Dermis blood vessel endothelial cell (primary cell): ENCODE data around the gene PRUNE2. TPM values are rescaled to one million over a fixed set of nuclear protein-coding genes. Genes with fewer than 3 reads are reported as not detected.

Source experiments
- DNase-seq: peaks from one replicate; pipeline ENCODE4 v3.0.0; 2010
- total RNA-seq: library from RNA; depleted of rRNA; stranded (reverse); fragments of >200 nt; gene quantifications from 2 replicates; pipeline ENCODE4 v1.2.3, GENCODE V29; 2014

Gene PRUNE2
- total RNA-seq, 1 donor from 2014 or later = 7.8 TPM

DNA sequence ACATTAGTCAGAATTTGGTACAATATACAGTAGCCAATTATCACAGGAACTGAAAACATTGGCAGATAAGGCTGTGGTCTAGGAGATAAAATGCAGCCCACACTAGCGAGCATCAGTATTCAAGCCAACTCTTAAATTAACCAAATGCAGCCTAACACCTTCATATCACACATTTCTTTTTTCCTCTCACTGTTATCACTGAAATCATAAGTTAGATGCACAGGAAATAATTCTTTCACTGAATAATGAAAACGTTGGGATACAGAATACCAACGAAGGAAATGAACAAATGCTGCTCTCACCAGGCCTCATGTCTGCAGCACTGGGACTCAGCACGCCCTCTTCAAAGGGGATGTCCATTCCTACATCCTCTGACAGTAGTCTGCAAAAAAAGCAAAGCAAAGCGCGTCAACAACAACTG lies 250.8 kb downstream of the PRUNE2 start:
- DNase-seq = peak; percentile 54

DNA sequence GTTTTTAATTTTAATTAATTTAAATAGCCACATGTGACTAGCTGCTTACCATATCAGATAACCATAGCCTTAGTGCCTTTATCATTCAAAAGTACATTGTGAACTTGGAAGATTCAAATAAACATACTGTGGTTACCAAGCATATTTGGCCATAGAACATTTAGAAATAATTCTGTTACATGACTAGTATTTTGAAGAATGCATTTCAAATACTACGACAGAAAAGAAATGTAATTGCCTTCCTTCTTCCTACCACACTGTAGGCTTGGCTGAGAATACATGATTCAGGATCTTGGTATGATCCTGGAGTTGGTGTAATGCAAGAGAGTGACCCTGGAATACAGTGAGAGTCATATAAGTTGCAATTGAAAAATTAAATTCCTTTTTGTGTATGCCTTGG lies 251.3 kb downstream of the PRUNE2 start:
- DNase-seq = peak; percentile 61

DNA sequence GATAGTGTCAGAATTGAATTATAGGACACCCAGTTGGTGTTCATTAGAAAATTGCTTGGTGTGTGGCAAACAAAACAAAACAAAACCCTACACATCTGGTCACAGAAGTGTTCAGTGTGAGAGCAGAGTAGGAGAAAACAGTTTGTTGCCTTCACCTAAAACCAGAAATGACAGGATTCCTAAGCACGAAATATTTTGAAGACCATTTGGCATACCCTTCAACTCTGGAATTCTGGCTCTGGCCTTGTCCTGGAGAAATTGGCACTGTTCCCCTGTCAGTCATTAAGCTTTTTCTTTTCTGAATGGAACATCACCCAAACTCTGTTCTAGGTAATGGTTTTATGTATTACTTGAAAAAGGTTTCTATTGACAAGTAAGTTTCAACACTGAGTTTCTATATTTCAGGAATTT lies 251.9 kb downstream of the PRUNE2 start:
- peak; percentile 21 for DNase-seq

DNA sequence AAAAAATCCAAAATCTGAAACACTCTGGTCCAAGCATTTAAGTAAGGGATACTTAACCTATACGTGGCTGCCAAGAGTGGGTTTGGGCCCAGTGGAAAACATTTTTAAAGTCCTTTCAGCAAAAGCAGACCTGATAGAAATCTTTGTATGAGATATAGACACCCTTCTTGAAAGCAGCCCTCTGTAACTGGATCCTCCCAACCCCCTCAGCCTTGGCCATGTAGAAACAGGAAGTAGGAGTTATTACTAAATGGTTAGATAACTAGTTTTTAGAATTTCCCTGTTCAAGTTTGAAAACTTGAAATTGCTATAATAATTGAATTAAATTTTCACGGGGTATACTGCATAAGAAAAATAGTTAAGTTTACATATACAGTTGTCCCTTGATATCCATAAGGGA lies 253.0 kb downstream of the PRUNE2 start:
- DNase-seq = no peak

DNA sequence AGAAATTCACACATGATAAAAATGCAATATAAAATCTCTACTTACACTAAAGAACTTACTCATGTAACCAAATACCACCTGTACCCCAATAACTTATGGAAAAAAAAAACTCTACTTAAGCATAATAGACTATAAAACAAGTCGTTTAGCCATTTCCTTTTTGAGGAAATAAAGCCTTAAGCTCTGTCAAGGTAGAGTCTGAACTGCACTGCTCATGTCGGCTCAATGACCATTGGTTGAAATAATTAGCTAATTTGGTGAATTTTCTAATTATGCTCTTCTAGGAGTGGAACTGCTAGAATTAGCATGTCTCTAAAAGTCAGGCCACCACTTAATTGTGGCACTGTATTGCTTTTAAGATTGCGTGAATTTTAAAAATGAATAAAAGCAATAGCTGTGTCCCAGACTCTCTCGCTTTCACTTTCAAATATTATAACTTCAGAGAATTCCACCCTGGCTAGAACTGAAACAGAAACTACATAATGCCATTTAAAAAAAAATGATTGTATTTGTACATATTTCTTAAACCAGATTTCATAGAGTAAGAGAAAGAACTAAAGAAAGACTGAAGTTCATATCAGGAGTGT lies 254.7 kb downstream of the PRUNE2 start:
- DNase-seq = peak; percentile 14

DNA sequence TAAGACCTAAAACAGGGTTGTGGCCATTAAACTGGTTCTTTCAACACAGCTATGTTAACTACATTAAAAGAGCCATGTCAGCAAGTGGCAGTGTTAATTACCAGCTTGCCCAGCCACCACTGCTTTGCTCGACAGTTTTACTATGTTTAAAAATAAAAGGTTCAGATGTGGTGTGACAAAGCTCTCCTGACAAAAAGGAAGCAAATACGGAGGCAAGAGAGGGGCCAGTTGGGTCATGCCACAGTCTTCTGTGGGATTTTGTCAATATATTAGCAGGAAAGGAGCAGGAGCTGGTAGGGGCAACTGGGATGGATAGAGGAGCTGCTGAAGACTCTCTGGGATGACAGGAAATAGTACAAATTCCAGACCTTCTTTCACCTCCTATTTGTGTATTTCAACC lies 255.2 kb downstream of the PRUNE2 start:
- no peak for DNase-seq

DNA sequence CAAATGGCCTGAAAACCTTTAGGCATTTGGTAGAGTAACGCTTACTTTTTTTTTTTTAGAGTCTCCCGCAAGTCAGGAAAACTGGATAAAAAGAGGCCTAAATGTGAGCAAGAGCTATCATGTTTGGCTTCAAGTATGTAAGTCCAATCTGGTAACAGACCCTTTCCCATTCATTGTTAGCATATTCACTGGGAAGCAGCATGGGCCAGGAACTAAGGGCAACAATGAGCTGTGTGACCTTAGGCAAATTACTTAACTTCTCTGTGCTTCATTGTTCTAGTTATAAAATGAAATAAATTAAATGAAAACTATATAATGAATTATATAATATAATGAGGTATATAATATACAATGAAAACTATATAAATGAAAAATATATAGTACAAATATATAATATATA lies 256.0 kb downstream of the PRUNE2 start:
- no peak for DNase-seq

DNA sequence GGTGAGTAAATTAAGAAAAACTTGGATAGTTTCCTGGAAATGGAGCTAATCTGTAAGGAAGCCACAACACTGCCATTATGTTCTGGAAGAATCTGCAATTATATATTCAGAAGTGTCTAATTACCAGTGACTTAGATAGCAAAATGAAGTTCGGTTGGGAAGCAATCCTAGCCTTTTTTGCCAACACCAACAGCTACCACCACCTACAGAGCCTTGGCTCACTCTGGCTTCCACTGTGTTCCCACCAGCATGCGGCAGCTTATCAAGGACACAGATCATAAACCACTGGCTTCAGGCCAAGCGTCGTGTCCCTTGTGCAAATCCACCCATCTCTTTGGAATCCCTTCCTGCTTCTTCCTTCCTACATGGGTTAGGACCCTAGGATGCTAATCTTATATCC lies 259.7 kb downstream of the PRUNE2 start:
- DNase-seq = peak; percentile 21

DNA sequence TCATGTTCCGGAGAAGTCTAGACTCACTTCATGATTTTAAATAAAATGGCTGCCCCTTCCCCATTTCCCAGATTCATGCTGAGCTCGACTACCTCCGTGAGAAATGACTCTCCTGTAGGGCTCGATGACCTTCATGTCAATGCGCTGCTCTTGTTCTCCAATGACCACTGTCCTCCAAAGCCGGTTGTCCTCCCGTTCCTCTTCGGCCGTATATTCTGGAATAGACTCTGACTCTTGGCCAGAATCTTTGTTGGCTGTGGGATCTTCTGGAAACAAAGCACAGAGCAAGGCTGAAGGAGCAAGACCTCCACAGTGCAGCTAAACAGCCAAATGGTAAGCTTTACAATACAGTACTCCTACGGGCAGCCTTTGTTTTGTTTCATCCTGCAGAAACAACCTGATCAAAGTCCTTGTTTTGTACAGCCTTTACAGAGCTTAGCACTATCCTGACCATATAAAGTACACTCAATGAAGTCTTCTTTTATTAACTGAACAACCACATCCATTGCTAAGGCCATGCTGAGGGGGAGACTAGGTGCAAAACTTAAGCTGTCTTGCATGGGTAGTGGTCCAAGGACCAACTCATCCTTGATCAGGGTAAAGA lies 261.2 kb downstream of the PRUNE2 start:
- no peak for DNase-seq

DNA sequence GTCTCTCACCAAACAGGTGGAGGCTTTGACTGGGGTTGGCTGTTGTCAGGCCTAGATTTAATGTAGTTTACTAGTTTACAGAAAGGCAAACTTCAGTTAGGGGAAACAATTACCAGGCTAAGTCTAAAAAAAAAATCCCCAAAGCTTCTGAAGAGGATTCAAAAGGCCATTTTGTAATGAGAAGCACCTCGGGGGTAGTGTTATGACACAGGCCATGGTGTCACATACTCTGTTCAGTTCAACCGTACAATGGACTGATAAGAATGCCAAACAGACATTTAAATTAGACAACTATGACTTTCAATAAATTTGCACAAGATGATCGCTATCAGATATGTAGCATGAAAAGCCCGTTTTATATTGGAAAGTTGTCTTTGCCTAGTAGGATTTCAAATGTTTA lies 261.7 kb downstream of the PRUNE2 start:
- no peak for DNase-seq

DNA sequence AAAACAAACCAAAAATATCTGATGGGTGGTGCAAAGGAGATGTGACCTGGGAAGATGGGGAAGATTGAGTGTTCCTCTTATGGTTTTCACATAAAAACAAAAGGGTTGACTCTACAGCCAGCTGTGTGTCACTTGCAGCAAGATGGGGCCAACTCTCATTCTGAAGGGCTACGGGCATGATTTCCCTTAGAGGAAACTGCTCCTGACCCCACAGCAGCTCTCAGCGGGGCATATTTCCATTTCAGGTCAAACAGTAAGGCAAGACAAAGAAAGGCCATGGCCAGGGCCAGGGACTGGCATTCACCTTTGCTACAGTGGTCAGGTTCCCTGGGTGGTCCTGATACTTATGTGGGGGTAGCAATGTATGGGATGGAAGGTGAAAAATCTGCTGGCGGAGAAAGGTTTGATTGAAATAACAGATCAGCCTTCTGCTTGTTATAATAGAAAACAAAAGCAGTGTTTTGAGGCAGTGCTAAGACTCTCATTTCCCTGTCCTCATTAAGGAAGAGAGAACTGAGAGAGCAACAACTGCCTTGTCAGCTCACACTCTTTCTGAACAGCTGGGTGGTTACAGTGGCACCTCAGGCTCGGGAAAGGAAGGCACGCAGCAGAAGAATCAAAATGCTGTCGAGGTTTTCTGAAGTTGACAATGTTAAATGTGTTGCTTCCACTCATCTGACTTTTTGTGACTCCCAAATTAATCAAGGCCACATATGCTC lies 262.4 kb downstream of the PRUNE2 start:
- no peak for DNase-seq

DNA sequence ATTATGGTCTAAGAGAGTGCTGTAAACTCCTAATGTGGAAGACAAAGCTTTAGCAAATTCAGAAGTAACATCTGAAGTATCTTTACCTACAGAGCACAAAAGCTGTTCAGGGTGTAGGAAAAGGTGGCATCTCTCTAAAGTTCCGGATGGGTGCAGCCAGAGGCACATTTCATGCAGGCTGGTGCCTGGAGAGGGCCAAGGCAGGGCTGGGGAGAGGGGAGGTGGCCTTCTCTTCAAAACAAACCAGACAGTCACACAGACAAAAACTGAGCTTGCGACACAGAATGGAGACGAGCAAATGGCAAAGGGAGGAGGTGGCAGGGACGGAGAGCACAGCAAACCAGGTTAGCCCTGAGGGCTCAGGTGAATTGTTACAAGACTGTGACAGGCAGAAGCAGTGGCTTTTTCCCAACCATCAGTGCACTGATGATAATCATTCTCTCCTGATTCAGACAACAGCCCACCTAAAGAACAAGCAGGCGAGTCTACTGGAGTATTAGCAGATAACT lies 263.2 kb downstream of the PRUNE2 start:
- no peak for DNase-seq

DNA sequence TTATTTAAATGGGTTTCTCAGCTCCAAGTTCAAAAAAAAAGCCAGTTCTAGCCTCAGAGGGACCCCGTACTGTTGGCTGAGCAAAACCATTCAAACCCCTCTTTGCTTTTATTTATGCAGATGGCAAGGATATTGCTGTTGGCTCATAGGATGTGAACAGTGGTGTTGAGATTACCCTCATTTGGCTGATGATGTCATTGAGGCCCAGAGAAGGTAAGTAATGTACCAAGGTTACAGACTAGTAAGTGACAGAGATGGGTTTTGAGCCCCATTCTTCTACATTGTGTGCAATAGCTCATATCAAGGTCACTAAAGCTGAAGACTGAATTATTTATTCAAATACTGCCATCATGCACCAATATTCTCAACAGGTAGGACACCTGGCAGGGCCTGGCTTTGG lies 263.8 kb downstream of the PRUNE2 start:
- DNase-seq = no peak

DNA sequence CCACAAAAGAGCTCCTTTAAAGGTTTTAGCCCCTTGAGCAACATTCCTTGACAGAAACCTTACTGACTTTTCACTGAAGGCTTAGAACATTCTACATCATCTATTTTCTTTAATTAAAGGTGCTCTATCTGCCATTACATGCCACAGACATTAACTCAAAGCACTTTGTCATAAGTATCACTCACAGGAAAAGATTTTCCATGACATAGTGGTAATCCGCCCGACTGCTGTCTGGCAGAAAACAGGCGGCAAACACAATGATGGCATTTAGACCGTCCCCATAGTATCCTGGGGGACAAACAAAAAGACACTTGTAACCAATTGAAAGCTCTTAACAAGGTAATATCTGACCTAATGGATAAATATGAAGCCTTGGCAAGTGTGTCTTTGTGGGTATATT lies 267.9 kb downstream of the PRUNE2 start:
- no peak for DNase-seq

DNA sequence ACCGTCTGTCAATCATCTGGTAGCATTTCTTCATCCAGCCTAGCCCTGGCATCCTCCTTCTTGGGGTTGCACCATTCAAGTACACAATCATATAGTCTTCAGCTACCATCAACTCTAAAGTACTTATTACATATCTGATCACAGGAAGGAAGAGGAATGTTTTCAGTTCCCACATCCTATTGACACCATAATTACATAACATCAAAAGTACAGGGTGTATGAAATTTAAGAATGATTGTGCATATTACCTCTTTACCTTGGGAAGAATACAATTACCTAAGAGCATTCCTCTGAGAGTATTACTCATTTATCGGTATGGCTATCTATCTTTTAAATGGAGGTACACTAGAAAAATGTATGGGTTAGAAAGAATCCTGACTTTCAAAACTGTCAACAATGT lies 268.5 kb downstream of the PRUNE2 start:
- no peak for DNase-seq

DNA sequence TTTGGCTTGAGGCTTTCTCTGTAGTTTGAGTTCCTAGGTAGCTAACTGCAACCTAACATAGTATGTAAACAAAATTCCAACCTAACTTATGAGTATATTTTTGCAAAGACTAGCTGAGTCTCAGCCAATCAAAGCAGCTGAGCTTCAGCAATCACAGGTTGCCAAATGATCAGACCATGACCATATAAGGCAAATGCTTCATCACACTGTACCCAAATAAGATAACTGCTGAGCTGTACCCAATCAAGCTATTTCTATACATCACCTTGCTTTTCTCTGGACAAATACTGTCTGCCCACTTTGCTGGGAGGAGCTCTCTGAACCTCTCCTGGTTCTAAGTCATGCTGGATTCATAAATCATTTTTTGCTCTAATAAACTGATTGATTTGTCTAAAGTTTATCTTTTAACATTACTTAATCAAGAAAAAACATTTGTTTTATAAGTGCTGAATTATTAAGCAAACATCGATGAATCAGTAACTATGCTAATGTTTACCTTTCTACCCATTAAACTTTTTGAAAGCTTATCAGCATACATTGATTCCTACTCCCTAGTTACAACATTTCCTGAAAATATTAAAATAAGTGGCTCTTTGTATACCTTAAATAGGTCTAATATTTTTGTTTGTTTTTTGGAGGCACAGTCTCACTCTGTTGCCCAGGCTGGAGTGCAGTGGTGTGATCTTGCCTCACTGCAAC lies 271.4 kb downstream of the PRUNE2 start:
- DNase-seq = peak; percentile 46

DNA sequence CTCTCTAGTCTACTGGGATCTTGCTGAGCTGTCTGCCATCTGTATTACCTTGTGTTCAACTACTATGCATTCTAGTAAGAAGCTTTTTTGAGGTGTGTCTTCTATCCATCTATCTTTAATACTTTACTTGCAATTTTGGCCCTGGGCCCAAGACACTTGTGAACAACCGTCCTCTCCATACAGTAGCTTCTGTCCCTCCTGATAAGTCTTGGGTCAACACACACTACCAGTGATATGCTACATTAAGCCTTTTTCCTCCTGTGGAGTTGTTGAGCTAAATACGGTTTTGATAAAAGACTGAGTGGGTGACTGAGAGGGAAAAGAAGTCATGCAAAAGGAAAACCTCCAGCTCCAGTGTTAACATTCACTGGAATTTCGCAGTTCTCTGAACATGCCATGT lies 275.0 kb downstream of the PRUNE2 start:
- DNase-seq = no peak

DNA sequence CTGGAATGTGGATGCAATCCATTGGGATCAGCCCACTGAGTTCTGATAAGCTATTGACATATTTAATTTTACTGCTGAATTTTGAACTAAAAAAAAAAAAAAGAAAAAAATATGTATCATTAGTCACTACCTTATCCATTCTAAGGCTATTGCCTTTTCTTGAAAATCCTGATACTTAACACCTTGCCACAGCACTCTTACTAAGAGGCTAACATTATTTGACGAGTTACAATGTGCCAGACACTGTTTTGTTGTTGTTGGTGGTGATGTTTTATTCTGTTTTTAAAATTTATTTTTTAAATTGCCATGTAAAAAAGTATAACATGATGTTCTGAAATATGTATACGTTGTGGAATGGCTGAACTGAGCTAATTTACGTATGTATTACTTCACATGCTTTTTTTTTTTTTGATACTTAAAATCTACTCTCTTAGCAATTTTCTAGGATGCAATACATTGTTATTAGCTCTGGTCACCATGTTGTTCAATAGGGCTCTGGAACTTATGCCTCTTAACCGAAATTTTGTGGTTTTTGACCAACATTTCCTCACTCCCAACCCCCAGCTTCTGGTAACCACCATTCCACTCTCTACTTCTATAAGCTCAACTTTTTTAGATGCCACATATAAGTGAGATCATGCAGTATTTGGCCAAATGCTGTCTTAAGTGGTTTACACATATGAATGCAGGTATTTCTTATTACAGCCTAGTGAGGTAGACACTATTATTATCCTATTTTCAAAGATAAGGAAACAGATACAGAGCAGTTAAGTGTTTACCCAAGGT lies 276.5 kb downstream of the PRUNE2 start:
- no peak for DNase-seq

DNA sequence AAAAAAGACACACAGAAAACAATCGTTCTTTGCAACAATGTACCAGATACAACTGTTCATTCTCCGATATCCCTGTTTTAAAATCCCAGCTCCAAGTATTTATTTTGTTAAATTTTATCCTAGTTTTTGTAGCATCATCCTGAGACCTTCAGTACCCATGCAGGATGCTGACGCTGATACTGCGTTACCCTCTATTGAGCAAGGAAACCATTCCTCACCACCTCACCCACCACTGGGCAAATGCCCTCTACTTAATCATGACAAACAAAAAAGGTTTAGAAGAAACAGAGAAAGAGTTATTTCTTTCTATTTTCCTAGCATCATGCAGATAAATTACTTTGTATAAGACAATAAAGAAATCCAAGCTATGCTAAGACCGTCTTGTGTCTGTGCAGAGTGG lies 277.8 kb downstream of the PRUNE2 start:
- DNase-seq = no peak

DNA sequence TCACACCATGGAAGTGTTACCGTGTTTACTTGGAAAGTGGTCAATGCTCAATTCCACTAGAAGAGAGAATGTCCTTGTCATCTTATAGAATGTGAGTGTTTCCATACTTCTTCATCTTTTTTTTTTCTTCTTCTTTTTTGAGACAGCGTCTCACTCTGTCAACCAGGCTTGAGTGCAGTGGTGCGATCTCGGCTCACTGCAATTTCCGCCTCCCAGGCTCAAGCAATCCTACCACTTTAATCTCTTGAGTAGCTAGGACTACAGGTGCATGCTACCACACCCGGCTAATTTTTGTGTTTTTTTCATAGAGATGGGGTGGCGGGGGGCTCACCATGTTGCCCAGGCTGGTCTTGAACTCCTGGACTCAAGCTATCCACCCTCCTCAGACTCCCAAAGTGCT lies 278.9 kb downstream of the PRUNE2 start:
- no peak for DNase-seq

DNA sequence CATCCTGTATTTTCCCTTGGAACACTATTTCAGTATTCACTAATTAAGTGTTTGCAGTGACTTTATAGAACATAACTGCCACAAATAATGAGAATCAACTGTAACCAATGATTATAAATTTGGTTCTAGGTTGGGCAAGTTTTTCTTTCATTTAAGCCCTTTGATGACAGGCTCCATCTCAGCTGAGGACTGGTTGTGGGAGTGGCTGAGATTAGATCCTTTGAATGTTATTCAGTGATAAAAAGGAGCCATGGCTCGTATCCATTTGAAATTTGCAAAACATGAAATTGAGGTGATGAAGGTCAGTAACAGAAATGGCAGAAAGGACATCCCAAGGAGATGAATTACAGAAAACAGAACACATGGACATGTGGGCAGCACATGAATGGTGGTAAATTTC lies 279.8 kb downstream of the PRUNE2 start:
- no peak for DNase-seq

DNA sequence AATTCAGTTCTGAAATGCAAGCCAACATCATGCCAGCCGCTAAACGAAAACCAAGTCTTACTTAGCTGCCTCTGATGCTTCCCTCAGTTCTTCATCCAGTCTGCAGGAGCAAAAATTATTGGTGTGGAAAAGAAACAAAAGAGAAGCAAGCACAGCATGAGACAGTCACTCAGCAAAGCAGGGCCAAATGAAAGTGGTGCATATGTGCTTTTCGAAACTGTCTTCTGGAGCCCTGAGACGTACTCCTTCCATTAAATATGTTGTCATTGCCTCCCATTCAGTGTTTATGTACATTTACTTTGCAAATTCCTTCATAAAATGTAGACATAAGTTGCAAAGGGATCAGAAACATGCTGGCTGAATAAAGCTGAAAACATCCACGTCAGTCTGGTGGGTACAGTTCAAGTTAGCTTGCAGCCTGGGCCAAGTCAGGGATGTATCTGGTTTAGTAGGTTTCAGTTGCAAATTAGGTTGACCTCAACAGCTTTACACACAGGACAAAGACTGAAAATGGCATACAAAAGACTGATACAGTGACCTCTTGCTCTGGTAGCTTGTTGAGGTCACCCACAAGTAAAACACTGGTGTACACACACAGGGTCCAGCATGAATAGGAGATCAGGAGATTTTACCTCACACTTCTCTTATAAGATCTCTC lies 281.4 kb downstream of the PRUNE2 start:
- DNase-seq = no peak
